ENCODE data around the gene CPOX. TPM values are rescaled to one million over a fixed set of nuclear protein-coding genes. Genes with fewer than 3 reads are reported as not detected.
"Not testable (repeated sequence)": the region's sequence is repeated elsewhere in the genome, so short reads cannot be mapped to it uniquely, and the experiment has no call there.

Gene CPOX
- 69.9 and 71.2 TPM in 2 replicates for total RNA-seq

GRCh38 chr3:98593046-98593936, at the start of gene CPOX:
TSS of gene CPOX (minus strand) at chr3:98593611. CDS start at chr3:98593504, 107 bp downstream.
- intact Hi-C loops (cut with micrococcal nuclease), result loop anchor here (1.0 to 5.0 kb wide), 10 partner anchors 20 to 1224 kb away; partner anchors contain the start of genes ARL6, CLDND1, CMSS1 and CRYBG3

GRCh38 chr3:98642769-98643168, 49.4 kb upstream of the CPOX start:
- intact Hi-C loops (cut with micrococcal nuclease), result not testable (repeated sequence)

- intact Hi-C loops (cut with micrococcal nuclease), result not testable (repeated sequence)
Observed at GRCh38 chr3:98641756-98642155, 48.3 kb upstream of the CPOX start.

- intact Hi-C loops (cut with micrococcal nuclease), result not testable (repeated sequence)
Observed at GRCh38 chr3:98638515-98638914, 45.1 kb upstream of the CPOX start.

- intact Hi-C loops (cut with micrococcal nuclease), result no loop called here
Observed at GRCh38 chr3:98630416-98630815, 37.0 kb upstream of the CPOX start.

GRCh38 chr3:98628317-98628716, 34.9 kb upstream of the CPOX start:
- intact Hi-C loops (cut with micrococcal nuclease), result no loop called here

GRCh38 chr3:98626151-98626550, 32.7 kb upstream of the CPOX start:
- intact Hi-C loops (cut with micrococcal nuclease), result no loop called here

- intact Hi-C loops (cut with micrococcal nuclease), result no loop called here
Observed at GRCh38 chr3:98623572-98624280, 30.3 kb upstream of the CPOX start.

GRCh38 chr3:98617841-98618240, 24.4 kb upstream of the CPOX start:
- intact Hi-C loops (cut with micrococcal nuclease), result no loop called here

- intact Hi-C loops (cut with micrococcal nuclease), result no loop called here
Observed at GRCh38 chr3:98613616-98614015, 20.2 kb upstream of the CPOX start.

GRCh38 chr3:98612996-98613517, 19.6 kb upstream of the CPOX start:
- intact Hi-C loops (cut with micrococcal nuclease), result no loop called here

GRCh38 chr3:98612587-98612986, 19.2 kb upstream of the CPOX start:
- intact Hi-C loops (cut with micrococcal nuclease), result no loop called here

- intact Hi-C loops (cut with micrococcal nuclease), result loop anchor here (10.0 kb wide), 1 partner anchor 1147 kb away; no protein-coding TSS in a partner anchor
Observed at GRCh38 chr3:98608029-98608428, 14.6 kb upstream of the CPOX start.

GRCh38 chr3:98603580-98603979, 10.2 kb upstream of the CPOX start:
- intact Hi-C loops (cut with micrococcal nuclease), result loop anchor here (5.0 to 10.0 kb wide), 4 partner anchors 129 to 1151 kb away; no protein-coding TSS in a partner anchor

GRCh38 chr3:98602078-98602678, 8.8 kb upstream of the CPOX start:
- intact Hi-C loops (cut with micrococcal nuclease), result loop anchor here (1.0 to 10.0 kb wide), 5 partner anchors 130 to 1153 kb away; no protein-coding TSS in a partner anchor

- intact Hi-C loops (cut with micrococcal nuclease), result loop anchor here (5.0 to 10.0 kb wide), 4 partner anchors 131 to 1154 kb away; no protein-coding TSS in a partner anchor
Observed at GRCh38 chr3:98601180-98601579, 7.8 kb upstream of the CPOX start.

GRCh38 chr3:98600412-98601095, 7.1 kb upstream of the CPOX start:
- intact Hi-C loops (cut with micrococcal nuclease), result loop anchor here (5.0 to 10.0 kb wide), 4 partner anchors 132 to 1154 kb away; no protein-coding TSS in a partner anchor

GRCh38 chr3:98599647-98600411, 6.4 kb upstream of the CPOX start:
- intact Hi-C loops (cut with micrococcal nuclease), result loop anchor here (5.0 to 10.0 kb wide), 5 partner anchors 57 to 1155 kb away; no protein-coding TSS in a partner anchor

- intact Hi-C loops (cut with micrococcal nuclease), result loop anchor here (5.0 kb wide), 1 partner anchor 59 kb away; no protein-coding TSS in a partner anchor
Observed at GRCh38 chr3:98598492-98598891, 5.1 kb upstream of the CPOX start.
